Measurements from ENCODE around the gene RFK.
"Not testable (repeated sequence)": the region's sequence is repeated elsewhere in the genome, so short reads cannot be mapped to it uniquely, and the experiment has no call there.

The RFK gene

DNA sequence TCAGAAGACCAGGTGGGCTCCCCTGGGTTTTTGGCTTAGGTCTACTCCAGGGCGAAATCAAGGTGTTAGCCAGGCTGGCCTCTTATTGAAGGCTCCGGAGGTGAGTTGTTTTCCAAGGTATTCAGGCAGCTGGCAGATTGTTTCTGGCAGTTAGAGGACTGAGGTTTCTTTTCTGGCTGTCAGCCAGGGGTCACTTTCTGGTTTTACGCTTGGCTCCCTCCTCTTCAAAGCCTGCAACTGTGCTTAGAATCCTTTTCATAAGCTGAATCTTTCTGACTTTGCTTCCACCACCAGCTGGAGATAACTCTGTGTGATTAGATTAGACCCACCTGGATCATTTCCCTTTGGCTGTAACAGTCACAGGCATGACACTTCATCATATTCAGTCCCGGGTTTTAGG lies 24.6 kb downstream of the RFK start:
- DNase-seq: no peak

DNA sequence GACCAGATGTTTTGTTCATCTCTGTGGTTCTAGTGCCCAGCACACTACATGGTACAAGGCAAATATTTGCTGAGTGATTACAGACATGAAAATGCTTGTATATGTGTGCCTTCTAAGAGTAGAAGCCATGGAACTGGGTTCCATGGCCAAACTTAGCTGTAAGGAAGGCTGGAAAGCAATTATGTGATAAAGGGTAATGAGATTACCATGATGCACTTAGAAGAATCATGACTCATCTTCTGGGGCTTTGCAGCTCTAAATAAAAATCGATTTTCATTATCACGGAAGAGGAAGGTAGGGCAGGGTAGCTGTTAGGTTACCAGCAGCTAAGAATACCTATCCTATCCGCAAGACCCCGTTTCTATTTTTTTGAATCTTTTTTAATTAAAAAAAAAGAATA lies 28.0 kb downstream of the RFK start:
- no peak for DNase-seq

DNA sequence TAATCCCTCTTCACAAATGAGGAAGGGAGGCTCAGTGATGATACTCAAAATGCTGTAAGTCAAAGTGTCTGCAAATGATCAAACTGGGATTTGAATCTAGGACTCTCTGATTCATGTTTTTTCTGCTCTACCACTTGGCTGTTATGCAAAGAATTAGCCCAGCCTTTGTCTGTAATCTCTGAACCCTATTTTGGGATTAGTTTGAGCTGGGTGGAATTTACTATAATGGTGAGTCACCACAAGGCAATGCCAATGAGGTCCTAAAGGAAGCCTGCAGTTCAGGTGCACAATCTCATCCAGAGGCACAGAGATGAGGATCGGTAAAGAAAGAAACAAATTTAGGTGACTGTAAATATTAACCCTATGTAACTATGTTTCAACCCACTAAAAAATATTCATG lies 29.2 kb downstream of the RFK start:
- DNase-seq: no peak

DNA sequence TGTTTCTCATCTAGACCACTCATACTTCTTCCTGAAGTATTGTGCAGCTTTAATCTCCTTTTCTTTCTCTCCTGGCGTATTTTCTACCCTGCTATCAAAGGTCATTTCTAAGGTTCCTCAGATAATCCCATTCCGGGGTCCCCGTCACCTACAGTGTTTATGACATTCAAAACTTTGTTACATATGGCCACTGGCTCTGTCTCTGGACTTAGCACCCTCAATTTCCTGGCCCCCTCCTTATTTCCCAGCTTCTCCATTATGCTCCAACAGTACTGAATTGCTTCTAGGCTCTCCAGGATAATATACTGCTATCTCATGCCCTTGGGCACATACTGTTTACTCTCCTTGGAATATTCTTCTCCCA lies 31.2 kb downstream of the RFK start:
- DNase-seq: no peak

DNA sequence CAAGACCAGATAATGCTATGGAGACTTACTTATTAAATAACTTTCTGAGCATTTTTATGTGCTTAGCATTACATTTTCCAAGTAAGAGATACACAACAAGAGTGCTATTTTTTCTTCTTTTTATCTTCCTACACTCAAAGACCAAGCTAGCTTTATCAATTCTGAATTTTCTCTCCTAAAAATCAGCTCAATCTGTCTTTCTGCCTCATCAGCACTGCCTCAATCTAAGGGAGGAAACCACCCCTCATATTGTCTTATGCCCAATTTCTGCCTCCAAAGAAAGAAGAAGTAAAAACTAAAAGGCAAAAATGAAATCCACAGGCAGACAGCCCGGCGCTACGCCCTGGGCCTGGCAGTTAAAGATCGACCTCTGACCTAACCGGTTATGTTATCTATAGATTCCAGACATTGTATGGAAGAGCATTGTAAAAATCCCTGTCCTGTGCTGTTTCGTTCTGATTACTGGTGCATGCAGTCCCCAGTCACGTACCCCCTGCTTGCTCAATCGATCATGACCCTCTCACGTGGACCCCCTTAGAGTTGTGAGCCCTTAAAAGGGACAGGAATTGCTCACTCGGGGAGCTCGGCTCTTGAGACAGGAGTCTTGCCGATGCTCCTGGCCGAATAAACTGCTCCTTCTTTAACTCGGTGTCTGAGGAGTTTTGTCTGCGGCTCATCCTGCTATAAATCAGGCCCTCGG lies 31.7 kb downstream of the RFK start:
- DNase-seq: not testable (repeated sequence)

DNA sequence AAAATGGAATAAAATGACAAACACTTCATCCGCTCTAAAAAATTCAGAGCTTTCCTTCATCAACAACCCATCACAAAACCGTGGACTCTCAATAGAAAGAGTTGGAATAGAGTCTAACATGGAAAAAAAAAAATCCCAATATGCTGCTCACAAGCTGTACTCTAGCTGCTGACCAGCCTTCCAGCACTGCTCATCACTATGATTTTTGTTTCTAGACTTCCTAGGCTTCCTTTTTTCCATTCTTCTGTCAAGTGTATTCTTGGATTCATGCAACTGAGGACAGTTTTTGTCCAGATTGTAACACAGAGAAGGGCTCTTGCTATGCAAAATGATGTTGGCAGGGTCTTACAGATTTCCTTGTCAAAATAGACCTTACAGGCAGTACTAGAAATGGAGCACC lies 34.5 kb downstream of the RFK start:
- no peak for DNase-seq

DNA sequence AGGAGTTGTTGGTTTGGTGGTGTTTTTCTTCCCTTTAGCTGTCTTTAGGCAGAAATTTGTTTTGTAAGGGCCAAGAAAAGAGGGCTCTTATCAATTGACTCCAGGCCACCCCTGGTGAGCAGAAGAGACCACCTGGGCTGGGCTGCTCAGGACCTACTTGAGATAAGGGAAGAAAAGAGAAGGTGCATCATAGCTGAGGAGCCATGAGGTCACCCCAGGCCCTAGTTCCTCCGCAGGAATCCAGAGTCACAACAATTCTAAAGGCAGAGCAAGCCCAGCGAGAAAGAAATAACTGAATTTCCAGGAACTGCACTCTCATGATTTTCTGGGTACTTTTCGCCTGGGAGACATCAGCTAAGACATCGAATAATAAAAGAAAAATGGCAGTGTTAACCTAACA lies 34.9 kb downstream of the RFK start:
- no peak for DNase-seq

DNA sequence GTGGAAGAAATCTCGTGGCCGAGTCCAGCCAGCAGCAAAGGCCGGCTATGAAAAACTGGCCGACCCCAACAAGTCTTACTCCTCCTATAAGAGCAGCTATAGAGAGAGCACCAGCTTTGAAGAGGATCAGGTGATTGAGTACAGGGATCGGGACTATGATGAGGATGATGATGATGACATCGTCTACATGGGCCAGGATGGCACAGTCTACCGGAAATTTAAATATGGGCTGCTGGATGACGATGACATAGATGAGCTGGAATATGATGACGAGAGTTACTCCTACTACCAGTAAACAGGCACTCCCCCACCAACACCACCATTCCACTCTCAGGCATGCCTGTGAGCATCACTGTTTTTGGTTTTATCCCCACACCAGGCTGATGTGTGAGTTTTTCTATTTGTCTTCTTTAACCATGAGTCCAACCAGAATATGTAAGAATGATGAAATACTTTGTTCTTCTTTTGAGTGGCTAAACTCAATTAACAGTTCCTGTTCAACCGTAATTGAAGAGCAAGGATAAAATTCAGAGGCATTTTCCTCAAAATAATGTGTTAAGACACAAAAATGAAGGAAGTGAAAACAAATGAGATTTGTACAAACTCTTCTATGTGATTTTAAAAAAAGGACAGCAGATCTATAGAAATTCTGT lies 35.5 kb downstream of the RFK start:
- DNase-seq: no peak

DNA sequence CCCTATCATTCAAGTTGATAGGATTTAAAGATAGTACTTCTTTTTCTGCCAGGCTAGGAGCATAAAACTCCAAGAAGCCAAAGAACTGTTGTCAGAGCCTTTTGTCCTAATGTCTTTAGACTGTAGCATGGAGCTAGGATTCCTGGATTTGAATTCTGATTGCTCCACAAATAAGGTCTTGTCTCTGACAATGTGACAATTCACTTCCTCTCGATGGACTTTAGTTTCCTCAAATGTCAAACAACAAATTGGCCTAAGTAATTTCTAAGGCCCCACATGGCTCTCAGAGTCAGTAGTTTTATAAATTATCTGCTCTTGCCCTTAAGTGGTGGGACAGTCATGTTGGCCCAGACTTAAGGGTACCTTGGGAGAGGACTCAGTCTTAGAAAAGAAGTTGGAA lies 36.7 kb downstream of the RFK start:
- no peak for DNase-seq

DNA sequence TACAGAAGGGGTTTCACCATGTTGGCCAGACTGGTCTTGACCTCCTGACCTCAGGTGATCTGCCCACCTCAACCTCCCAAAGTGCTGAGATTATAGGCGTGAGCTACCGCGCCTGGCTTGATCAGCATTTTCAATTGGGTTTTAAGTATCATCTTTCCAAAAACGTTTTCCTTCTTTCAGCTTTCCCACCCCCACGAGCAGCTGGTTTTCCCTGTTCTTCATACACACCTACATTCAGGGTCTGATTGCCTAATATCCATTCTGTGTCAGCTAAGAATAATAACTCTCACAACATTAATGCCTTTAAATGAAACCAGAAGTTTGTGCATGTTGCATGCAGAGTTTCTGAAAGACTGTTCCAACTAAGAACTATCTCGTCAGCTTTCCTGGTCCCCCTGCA lies 38.3 kb downstream of the RFK start:
- no peak for DNase-seq

DNA sequence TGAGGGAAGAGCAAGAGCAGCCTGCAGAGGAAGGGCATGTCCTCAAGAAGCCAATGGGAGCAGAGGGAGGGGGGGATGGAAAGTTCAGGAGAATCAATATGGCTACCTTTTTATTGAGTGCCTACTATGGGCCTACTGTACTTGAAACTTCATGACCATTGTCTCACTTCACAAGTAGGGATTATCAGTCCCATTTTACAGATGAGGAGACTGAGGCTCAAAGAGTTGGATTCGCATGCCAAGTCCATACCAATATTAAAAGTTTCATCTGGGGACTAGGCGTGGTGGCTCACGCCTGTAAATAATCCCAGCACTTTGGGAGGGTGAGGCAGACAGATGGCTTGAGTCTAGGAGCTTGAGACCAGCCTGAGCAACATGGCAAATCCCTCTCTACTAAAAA lies 40.0 kb downstream of the RFK start:
- no peak for DNase-seq

DNA sequence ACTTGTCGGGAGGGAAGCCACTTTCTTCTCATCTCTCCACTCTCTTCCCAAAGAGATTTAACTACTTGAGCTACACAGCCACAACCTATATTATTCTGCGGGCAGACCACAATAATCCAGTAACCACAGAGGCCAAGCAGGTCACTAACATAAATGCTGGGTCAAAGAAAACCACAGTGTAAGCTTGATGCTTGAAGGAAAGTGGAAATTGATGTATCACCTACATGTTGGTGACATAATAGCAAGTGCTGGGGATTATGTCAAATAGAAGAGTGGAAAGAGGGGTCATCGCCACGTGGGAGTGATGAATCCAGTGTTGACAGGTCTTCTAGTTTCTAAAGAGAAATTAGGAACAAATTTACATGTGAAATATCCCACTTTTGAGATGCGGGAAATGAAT lies 40.9 kb downstream of the RFK start:
- no peak for DNase-seq

DNA sequence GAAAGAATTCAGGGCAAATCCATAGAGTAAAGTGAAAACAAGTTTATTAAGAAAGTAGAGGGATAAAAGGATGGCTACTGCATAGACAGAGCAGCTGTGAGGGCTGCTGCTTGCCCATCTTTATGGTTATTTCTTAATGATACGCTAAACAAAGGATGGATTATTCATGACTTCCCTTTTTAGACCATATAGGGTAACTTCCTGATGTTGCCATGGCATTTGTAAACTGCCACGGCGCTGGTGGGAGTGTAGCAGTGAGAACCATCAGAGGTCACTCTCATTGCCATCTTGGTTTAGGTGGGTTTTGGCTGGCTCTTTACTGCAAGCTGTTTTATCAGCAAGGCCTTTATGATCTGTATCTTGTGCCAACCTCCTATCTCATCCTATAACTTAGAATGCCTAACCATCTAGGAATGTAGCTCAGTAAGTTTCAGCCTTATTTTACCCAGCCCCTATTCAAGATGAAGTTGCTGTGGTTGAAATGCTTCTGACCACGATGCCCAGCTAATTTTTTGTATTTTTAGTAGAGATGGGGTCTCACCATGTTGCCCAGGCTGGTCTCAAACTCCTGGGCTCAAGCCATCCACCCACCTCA lies 42.1 kb downstream of the RFK start:
- no peak for DNase-seq

DNA sequence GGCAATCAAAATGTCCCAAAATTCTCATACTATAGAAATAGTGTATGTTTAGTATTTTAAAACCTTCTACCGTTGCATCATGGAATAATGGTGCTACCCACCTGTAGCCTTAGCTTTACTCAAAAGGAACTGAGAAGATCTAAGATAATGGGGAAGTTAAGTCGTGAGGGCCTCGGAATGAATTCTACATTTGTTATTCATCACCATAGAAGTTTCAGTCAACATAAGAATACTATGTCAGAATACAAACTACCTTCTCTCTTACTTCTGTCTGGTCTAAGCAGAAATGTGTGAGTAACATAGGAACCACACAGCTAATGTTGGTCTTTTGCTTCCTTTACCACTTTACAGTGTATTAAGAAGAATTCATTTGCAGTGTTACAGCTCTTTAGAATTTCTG lies 43.2 kb downstream of the RFK start:
- no peak for DNase-seq

DNA sequence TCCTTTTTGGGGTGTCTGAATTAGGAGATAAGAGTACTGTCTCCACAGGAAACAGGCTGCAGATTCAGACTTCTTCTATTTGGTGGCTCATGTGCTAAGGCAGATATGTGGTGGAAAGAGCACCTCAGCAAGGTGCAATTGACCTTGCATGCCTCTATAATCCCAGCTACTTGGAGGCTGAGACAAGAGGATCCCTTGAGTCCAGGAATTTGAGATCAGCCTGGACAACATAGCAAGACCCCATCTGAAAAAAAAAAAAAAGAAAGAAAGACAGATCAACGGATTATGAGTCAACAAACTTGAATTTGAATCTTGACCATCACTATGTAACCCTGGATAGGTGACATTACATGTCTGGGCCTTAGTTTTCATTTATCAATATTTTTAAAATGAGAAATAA lies 44.4 kb downstream of the RFK start:
- DNase-seq: no peak

DNA sequence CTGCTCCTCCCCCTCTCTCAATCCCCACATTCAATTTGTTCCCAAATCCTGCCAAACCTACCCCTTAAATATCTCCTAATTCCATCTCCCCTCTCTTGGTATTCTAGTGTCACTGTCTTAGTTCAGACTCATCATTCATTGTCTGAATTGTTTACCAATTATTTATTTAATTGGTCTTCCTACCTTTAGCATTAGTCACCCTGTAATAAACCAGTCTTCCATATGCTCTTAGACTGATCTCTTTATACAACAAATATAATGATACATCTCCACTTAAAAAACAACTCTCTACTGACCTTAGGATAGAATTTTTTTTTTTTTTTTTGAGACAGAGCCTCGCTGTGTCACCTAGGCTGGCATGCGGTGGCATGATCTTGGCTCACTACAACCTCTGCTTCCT lies 51.4 kb downstream of the RFK start:
- DNase-seq: no peak

DNA sequence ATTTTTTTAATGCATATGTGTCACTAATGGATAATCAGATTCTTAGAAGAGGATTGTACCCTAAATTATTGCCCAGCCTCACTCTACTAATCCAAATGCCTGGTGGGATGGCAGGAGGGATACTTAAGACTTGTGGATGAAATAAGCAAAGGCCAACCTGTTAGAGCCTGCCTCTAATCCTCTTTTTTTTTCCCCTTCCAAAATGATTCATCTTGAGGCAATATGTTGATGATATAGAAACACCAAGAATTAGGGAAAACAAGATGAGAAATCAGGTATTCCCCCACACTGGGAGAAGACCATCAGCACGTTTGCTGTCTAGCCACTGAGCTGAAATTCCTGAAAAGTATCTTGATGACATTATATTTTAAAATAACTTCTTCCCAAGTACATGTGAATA lies 52.0 kb downstream of the RFK start:
- no peak for DNase-seq

DNA sequence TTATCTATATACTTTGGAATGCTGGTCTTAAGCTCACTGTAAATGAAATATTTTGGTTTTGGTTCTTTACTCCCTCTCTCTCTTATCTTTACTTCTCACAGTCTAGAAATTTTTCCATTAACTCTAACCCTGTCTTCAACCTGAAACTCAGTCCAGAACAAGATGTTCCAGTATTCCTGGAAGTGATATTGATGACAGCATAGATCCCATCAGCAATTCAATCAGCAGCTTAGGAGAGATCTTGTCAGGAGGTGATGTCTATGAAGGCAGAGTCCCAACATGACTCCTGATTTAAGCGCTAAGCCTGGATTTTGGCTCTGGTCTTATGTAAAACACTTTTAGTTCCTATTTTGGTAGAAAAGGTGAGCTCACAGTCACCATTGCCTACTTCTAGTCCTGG lies 52.6 kb downstream of the RFK start:
- no peak for DNase-seq

DNA sequence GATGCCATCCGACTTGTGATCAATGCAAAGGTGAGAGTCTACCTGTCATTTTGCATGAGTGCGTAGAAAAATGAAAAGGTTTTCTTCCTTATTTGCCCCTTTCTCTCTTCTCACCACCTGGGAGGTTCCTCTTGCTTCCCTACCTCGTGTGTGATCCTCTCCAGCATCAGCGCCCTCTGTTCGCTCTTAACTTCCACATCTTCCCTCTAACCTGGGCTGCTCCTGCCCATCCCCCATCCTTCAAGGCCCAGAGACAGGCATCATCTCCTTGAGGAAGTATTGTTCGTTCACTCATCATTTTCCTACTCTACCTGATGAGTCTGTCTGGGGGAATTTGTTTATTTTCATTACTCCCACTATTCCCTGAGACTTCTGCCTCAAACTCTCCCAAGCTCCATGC lies 55.8 kb downstream of the RFK start:
- no peak for DNase-seq

DNA sequence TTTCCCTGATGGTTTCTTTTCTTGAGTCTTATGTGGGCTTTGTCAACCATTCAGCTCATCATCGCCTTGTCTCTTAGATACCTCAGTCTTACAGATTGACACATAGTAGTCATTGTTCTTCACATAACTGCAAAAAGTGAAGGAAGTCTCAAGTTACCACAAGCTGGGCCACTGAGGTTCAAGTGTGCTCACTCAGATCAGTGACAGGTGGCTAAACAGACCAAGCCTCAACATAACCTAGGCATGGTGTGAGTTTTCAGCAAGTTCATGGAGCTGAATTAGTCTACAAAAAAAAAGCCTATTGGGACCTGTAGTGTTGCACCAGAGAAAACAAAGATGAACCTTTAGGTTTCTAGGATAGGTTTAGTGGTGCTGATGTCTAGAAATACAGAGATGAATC lies 58.2 kb downstream of the RFK start:
- DNase-seq: no peak
